HEK293 (cell line): Measurements from ENCODE around the gene CCBE1.

Experiments
- IKZF3 ChIP-seq: fragments of 450-650 bp; IDR thresholded peaks from 2 replicates; pipeline ENCODE4 v1.5.0; 2018; ENCODE audit warnings: missing biosample characterization, mild to moderate bottlenecking, missing genetic modification characterization, moderate library complexity
- KLF8 ChIP-seq: fragments of 450-650 bp; formaldehyde crosslinking; IDR thresholded peaks from 2 replicates; pipeline ENCODE4 v1.5.1; 2016; ENCODE audit warnings: missing biosample characterization, missing genetic modification characterization
- MZF1 ChIP-seq: fragments of 450-650 bp; formaldehyde crosslinking; IDR thresholded peaks from 2 replicates; pipeline ENCODE4 v1.5.1; 2017; ENCODE audit warnings: missing biosample characterization, missing genetic modification characterization, borderline replicate concordance
- OSR2 ChIP-seq: fragments of 450-650 bp; formaldehyde crosslinking; IDR thresholded peaks from 2 replicates; pipeline ENCODE4 v1.5.1; 2016; ENCODE audit warnings: missing biosample characterization, missing genetic modification characterization
- OVOL3 ChIP-seq: fragments of 450-650 bp; formaldehyde crosslinking; IDR thresholded peaks from 2 replicates; pipeline ENCODE4 v1.5.1; 2016; ENCODE audit warnings: missing biosample characterization, missing genetic modification characterization
- PRDM1 ChIP-seq: fragments of 450-650 bp; formaldehyde crosslinking; IDR thresholded peaks from 2 replicates; pipeline ENCODE4; 2016; ENCODE audit warnings: missing biosample characterization, missing genetic modification characterization
- SP7 ChIP-seq: fragments of 450-650 bp; formaldehyde crosslinking; IDR thresholded peaks from 2 replicates; pipeline ENCODE4 v1.5.1; 2016; ENCODE audit warnings: missing biosample characterization, missing genetic modification characterization
- ZBTB7A ChIP-seq: fragments of 450-650 bp; formaldehyde crosslinking; IDR thresholded peaks from 2 replicates; pipeline ENCODE4 v1.5.1; 2016; ENCODE audit warnings: low read depth, missing biosample characterization, missing genetic modification characterization
- ZEB2 ChIP-seq: fragments of 450-650 bp; formaldehyde crosslinking; IDR thresholded peaks from 2 replicates; pipeline ENCODE4 v1.5.1; 2016; ENCODE audit warnings: missing biosample characterization, missing genetic modification characterization
- ZNF121 ChIP-seq: fragments of 450-650 bp; formaldehyde crosslinking; IDR thresholded peaks from 2 replicates; pipeline ENCODE4 v1.5.1; 2016; ENCODE audit warnings: missing biosample characterization, missing genetic modification characterization
- ZNF132 ChIP-seq: fragments of 450-650 bp; formaldehyde crosslinking; IDR thresholded peaks from 2 replicates; pipeline ENCODE4 v1.5.1; 2017; ENCODE audit warnings: missing biosample characterization, missing genetic modification characterization, borderline replicate concordance
- ZNF19 ChIP-seq: fragments of 450-650 bp; formaldehyde crosslinking; IDR thresholded peaks from 2 replicates; pipeline ENCODE4; 2016; ENCODE audit warnings: missing biosample characterization, missing genetic modification characterization, low read depth
- ZNF211 ChIP-seq: fragments of 450-650 bp; formaldehyde crosslinking; IDR thresholded peaks from 2 replicates; pipeline ENCODE4 v1.5.1; 2016; ENCODE audit warnings: low read depth, missing biosample characterization, missing genetic modification characterization
- ZNF221 ChIP-seq: fragments of 450-650 bp; formaldehyde crosslinking; IDR thresholded peaks from 2 replicates; pipeline ENCODE4 v1.5.1; 2017; ENCODE audit warnings: missing biosample characterization, missing genetic modification characterization, borderline replicate concordance
- ZNF302 ChIP-seq: fragments of 450-650 bp; formaldehyde crosslinking; IDR thresholded peaks from 2 replicates; pipeline ENCODE4 v1.5.1; 2016; ENCODE audit warnings: missing biosample characterization, missing genetic modification characterization, low read depth
- ZNF354C ChIP-seq: fragments of 450-650 bp; formaldehyde crosslinking; IDR thresholded peaks from 2 replicates; pipeline ENCODE4 v1.5.1; 2016; ENCODE audit warnings: missing biosample characterization, missing genetic modification characterization, low read depth, borderline replicate concordance
- ZNF362 ChIP-seq: fragments of 450-650 bp; formaldehyde crosslinking; IDR thresholded peaks from 2 replicates; pipeline ENCODE4 v1.5.1; 2016; ENCODE audit warnings: missing biosample characterization, missing genetic modification characterization
- ZNF473 ChIP-seq: fragments of 450-650 bp; formaldehyde crosslinking; IDR thresholded peaks from 2 replicates; pipeline ENCODE4 v1.5.1; 2017; ENCODE audit warnings: missing biosample characterization, missing genetic modification characterization
- ZNF510 ChIP-seq: fragments of 450-650 bp; formaldehyde crosslinking; IDR thresholded peaks from 2 replicates; pipeline ENCODE4 v1.5.1; 2018; ENCODE audit warnings: mild to moderate bottlenecking, missing genetic modification characterization, missing biosample characterization; ENCODE audit not compliant: insufficient replicate concordance
- ZNF544 ChIP-seq: fragments of 450-650 bp; formaldehyde crosslinking; IDR thresholded peaks from 2 replicates; pipeline ENCODE4 v1.5.0; 2017; ENCODE audit warnings: missing biosample characterization, missing genetic modification characterization
- ZNF585B ChIP-seq: fragments of 450-650 bp; formaldehyde crosslinking; IDR thresholded peaks from 2 replicates; pipeline ENCODE4 v1.5.1; 2016; ENCODE audit warnings: missing biosample characterization, missing genetic modification characterization
- ZNF596 ChIP-seq: fragments of 450-650 bp; IDR thresholded peaks from 2 replicates; pipeline ENCODE4 v1.5.0; 2018; ENCODE audit warnings: missing biosample characterization, mild to moderate bottlenecking, missing genetic modification characterization, moderate library complexity
- ZNF600 ChIP-seq: fragments of 450-650 bp; formaldehyde crosslinking; IDR thresholded peaks from 2 replicates; pipeline ENCODE4 v1.5.1; 2016; ENCODE audit warnings: missing biosample characterization, missing genetic modification characterization
- ZNF624 ChIP-seq: fragments of 450-650 bp; formaldehyde crosslinking; IDR thresholded peaks from 2 replicates; pipeline ENCODE4 v1.5.1; 2017; ENCODE audit warnings: missing biosample characterization, missing genetic modification characterization
- ZNF626 ChIP-seq: fragments of 450-650 bp; sonication (Bioruptor Pico); formaldehyde crosslinking; IDR thresholded peaks from 2 replicates; pipeline ENCODE4 v1.5.1; 2018; ENCODE audit warnings: missing biosample characterization, missing genetic modification characterization, inconsistent platforms
- ZNF629 ChIP-seq: fragments of 450-650 bp; formaldehyde crosslinking; IDR thresholded peaks from 2 replicates; pipeline ENCODE4 v1.5.1; 2017; ENCODE audit warnings: missing biosample characterization, missing genetic modification characterization
- ZNF785 ChIP-seq: fragments of 450-650 bp; formaldehyde crosslinking; IDR thresholded peaks from 2 replicates; pipeline ENCODE4 v1.5.1; 2016; ENCODE audit warnings: missing biosample characterization, missing genetic modification characterization
- ZNF792 ChIP-seq: fragments of 450-650 bp; formaldehyde crosslinking; IDR thresholded peaks from 2 replicates; pipeline ENCODE4 v1.5.1; 2016; ENCODE audit warnings: missing biosample characterization, missing genetic modification characterization
- ZSCAN4 ChIP-seq: fragments of 450-650 bp; formaldehyde crosslinking; IDR thresholded peaks from 2 replicates; pipeline ENCODE4 v1.5.1; 2017; ENCODE audit warnings: missing biosample characterization, missing genetic modification characterization
- ZSCAN5A ChIP-seq: fragments of 450-650 bp; formaldehyde crosslinking; IDR thresholded peaks from 2 replicates; pipeline ENCODE4 v1.5.1; 2016; ENCODE audit warnings: missing biosample characterization, missing genetic modification characterization
- ZXDB ChIP-seq: fragments of 450-650 bp; formaldehyde crosslinking; IDR thresholded peaks from 2 replicates; pipeline ENCODE4 v1.5.1; 2016; ENCODE audit warnings: missing biosample characterization, missing genetic modification characterization
- TF ChIP-seq, protein P1 (sequence below): fragments of 450-650 bp; formaldehyde crosslinking; IDR thresholded peaks from 2 replicates; pipeline ENCODE4 v1.5.1; 2016; ENCODE audit warnings: missing biosample characterization, missing genetic modification characterization
- TF ChIP-seq, protein P2 (sequence below): fragments of 450-650 bp; formaldehyde crosslinking; IDR thresholded peaks from 2 replicates; pipeline ENCODE4 v1.5.1; 2017; ENCODE audit warnings: missing biosample characterization, missing genetic modification characterization

CCBE1 gene

GRCh38 chr18:59516356-59517155 is 180.7 kb downstream of the CCBE1 start (continued):
- TF ChIP-seq ZSCAN4 (tag by site-specific recombination) = 0 out of 2 replicates have a peak, but pooled peaks have one; percentile 17
- no peak for TF ChIP-seq ZBTB7A
- TF ChIP-seq ZNF132 = no peak
- no peak for TF ChIP-seq ZSCAN5A (tag by site-specific recombination)
- peak; percentile 87 for TF ChIP-seq KLF8 (tag by site-specific recombination)
- TF ChIP-seq ZEB2 (tag by site-specific recombination) = peak; percentile 87
- TF ChIP-seq, protein P1, sequence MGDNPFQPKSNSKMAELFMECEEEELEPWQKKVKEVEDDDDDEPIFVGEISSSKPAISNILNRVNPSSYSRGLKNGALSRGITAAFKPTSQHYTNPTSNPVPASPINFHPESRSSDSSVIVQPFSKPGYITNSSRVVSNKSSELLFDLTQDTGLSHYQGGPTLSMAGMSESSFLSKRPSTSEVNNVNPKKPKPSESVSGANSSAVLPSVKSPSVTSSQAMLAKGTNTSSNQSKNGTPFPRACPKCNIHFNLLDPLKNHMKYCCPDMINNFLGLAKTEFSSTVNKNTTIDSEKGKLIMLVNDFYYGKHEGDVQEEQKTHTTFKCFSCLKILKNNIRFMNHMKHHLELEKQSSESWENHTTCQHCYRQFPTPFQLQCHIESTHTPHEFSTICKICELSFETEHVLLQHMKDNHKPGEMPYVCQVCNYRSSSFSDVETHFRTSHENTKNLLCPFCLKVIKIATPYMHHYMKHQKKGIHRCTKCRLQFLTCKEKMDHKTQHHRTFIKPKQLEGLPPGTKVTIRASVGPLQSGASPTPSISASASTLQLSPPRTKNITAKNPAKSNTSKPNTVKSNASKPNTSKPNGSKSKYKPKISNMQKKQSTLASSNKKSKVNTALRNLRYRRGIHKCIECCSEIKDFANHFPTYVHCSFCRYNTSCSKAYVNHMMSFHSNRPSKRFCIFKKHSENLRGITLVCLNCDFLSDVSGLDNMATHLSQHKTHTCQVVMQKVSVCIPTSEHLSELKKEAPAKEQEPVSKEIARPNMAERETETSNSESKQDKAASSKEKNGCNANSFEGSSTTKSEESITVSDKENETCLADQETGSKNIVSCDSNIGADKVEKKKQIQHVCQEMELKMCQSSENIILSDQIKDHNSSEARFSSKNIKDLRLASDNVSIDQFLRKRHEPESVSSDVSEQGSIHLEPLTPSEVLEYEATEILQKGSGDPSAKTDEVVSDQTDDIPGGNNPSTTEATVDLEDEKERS (tag by site-specific recombination) = 0 out of 2 replicates have a peak, but pooled peaks have one; percentile 16
- TF ChIP-seq ZNF785 (tag by site-specific recombination) = no peak
- no peak for TF ChIP-seq ZNF510 (tag by site-specific recombination)
- peak; percentile 93 for TF ChIP-seq ZNF629 (tag by site-specific recombination)
- no peak for TF ChIP-seq ZNF626 (tag by site-specific recombination)
- peak; percentile 58; the same call in 1 of the 2 replicates for TF ChIP-seq IKZF3 (tag by site-specific recombination)
- peak; percentile 93 for TF ChIP-seq OSR2
- TF ChIP-seq ZNF221 (tag by site-specific recombination) = no peak
- peak; percentile 84 for TF ChIP-seq PRDM1 (tag by site-specific recombination)
- TF ChIP-seq ZNF354C (tag by site-specific recombination) = no peak
- no peak for TF ChIP-seq ZNF596 (tag by site-specific recombination)
- no peak for TF ChIP-seq ZNF19 (tag by site-specific recombination)
- peak; percentile 96 for TF ChIP-seq ZXDB (tag by site-specific recombination)
- 0 out of 2 replicates have a peak, but pooled peaks have one; percentile 6 for TF ChIP-seq ZNF302 (tag by site-specific recombination)
- no peak; the same call in 1 of the 2 replicates for TF ChIP-seq OVOL3 (tag by site-specific recombination)
- TF ChIP-seq ZNF544 (tag by site-specific recombination) = no peak
- peak; percentile 31; the same call in 1 of the 2 replicates for TF ChIP-seq ZNF362 (tag by site-specific recombination)
- TF ChIP-seq, protein P2, sequence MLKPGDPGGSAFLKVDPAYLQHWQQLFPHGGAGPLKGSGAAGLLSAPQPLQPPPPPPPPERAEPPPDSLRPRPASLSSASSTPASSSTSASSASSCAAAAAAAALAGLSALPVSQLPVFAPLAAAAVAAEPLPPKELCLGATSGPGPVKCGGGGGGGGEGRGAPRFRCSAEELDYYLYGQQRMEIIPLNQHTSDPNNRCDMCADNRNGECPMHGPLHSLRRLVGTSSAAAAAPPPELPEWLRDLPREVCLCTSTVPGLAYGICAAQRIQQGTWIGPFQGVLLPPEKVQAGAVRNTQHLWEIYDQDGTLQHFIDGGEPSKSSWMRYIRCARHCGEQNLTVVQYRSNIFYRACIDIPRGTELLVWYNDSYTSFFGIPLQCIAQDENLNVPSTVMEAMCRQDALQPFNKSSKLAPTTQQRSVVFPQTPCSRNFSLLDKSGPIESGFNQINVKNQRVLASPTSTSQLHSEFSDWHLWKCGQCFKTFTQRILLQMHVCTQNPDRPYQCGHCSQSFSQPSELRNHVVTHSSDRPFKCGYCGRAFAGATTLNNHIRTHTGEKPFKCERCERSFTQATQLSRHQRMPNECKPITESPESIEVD (tag by site-specific recombination) = peak; percentile 73
- no peak for TF ChIP-seq MZF1 (tag by site-specific recombination)
- TF ChIP-seq ZNF473 (tag by site-specific recombination) = no peak
- TF ChIP-seq ZNF585B (tag by site-specific recombination) = no peak
- TF ChIP-seq ZNF792 = no peak
- TF ChIP-seq ZNF624 (tag by site-specific recombination) = no peak
- peak; percentile 41 for TF ChIP-seq ZNF600 (tag by site-specific recombination)
- TF ChIP-seq SP7 (tag by site-specific recombination) = peak; percentile 90
- no peak for TF ChIP-seq ZNF121 (tag by site-specific recombination)
- no peak for TF ChIP-seq ZNF211 (tag by site-specific recombination)
